NCI-H510A (cell line): ENCODE results near the gene SLC27A5.
A peak's percentile ranks its signal among the peaks of the same experiment; 100 is the strongest.
"Not testable (repeated sequence)": the region's sequence is repeated elsewhere in the genome, so short reads cannot be mapped to it uniquely, and the experiment has no call there.

ENCODE experiments used
- DNase-seq: peaks from one replicate; lab custom pipeline; 2025; lab: John Stamatoyannopoulos, UW

SLC27A5 gene

GRCh38 chr19:58522709-58523108, 10.9 kb upstream of the SLC27A5 start:
- DNase-seq = no peak

GRCh38 chr19:58521651-58522050, 9.9 kb upstream of the SLC27A5 start:
- DNase-seq = no peak

- no peak for DNase-seq
Measured at GRCh38 chr19:58520257-58520599, 8.4 kb upstream of the SLC27A5 start.

GRCh38 chr19:58519355-58520256, 7.8 kb upstream of the SLC27A5 start, which contains the start of gene ZBTB45:
Gene ZBTB45 (minus strand): TSS chr19:58519810. CDS start chr19:58517673, 2,137 bp downstream.
- DNase-seq = peak; percentile 91

- DNase-seq = peak; percentile 60
Measured at GRCh38 chr19:58519087-58519354, 7.2 kb upstream of the SLC27A5 start.

- no peak for DNase-seq
Measured at GRCh38 chr19:58518256-58519086, 6.7 kb upstream of the SLC27A5 start.

- DNase-seq = no peak
Measured at GRCh38 chr19:58516964-58517833, 5.4 kb upstream of the SLC27A5 start.

GRCh38 chr19:58516246-58516836, 4.5 kb upstream of the SLC27A5 start:
- no peak for DNase-seq

GRCh38 chr19:58515259-58515658, 3.5 kb upstream of the SLC27A5 start:
- DNase-seq = no peak

GRCh38 chr19:58514564-58515022, 2.8 kb upstream of the SLC27A5 start:
- DNase-seq = no peak

- DNase-seq = peak; percentile 71
Measured at GRCh38 chr19:58513694-58514563, 2.1 kb upstream of the SLC27A5 start.

GRCh38 chr19:58513213-58513693, 1.5 kb upstream of the SLC27A5 start:
- DNase-seq = no peak

- DNase-seq = no peak
Measured at GRCh38 chr19:58510084-58510862, 1.5 kb downstream of the SLC27A5 start.

GRCh38 chr19:58509731-58510083, 2.1 kb downstream of the SLC27A5 start:
- no peak for DNase-seq

GRCh38 chr19:58507602-58508223, 4.1 kb downstream of the SLC27A5 start:
- DNase-seq = not testable (repeated sequence)

GRCh38 chr19:58500242-58500641, 11.6 kb downstream of the SLC27A5 start:
- DNase-seq = no peak

GRCh38 chr19:58499021-58499927, 12.5 kb downstream of the SLC27A5 start:
- DNase-seq = peak; percentile 89

GRCh38 chr19:58498316-58499020, 13.3 kb downstream of the SLC27A5 start:
- DNase-seq = no peak
